Mucosa of stomach (tissue), 1 donor: ENCODE data around the gene FOSL1.
A peak's percentile ranks its signal among the peaks of the same experiment; 100 is the strongest.

Experiments used
- H3K27me3 ChIP-seq: one replicate; pipeline ENCODE4 v1.7.0; 2013; ENCODE audit warnings: mild to moderate bottlenecking, low read length; ENCODE audit not compliant: control insufficient read depth, insufficient read depth
- H3K36me3 ChIP-seq: one replicate; pipeline ENCODE4 v1.7.0; 2013; ENCODE audit warnings: low read length; ENCODE audit not compliant: control insufficient read depth, insufficient read depth
- H3K4me1 ChIP-seq: one replicate; pipeline ENCODE4 v1.7.0; 2013; ENCODE audit warnings: mild to moderate bottlenecking, low read length; ENCODE audit not compliant: control insufficient read depth, insufficient read depth
- H3K4me3 ChIP-seq: one replicate; pipeline ENCODE4 v1.7.0; 2013; ENCODE audit warnings: low read length
- H3K9ac ChIP-seq: one replicate; pipeline ENCODE4 v1.7.0; 2013; ENCODE audit warnings: mild to moderate bottlenecking, low read length, moderate library complexity
- H3K9me3 ChIP-seq: one replicate; pipeline ENCODE4 v1.7.0; 2013; ENCODE audit warnings: mild to moderate bottlenecking, low read length, moderate library complexity; ENCODE audit not compliant: control insufficient read depth
- donor health status: Pancreatic carcinoma.

The FOSL1 gene

DNA sequence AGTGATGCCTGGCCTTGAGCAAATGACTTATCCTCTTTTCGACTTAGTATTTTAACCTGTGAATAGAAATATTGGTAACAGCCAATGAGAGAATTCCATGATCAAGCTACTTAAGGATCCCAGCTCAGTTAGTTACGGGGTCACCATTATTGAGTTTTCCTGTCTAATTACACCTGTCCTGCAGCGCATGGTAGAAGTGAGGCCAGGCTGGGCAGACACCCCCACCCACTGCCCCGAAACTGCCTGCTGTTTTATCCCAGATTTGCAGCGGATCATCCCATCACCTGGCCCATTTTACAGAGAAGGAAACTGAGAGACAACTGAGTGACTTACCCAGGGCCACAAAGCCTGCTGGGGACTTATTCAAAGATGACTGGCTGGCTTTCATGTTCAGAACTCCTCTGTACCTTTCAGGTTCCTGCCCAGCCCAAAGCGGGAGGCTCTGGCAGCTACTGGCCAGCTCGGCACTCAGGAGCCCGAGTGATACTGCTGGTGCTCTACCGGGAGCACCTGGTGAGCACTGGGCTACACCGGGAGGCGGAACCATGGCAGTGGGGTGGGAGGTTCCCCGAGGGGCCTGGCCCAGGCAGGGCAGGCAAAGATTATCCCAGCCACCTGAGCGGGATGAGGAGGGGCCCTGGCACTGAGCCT is 38.5 kb downstream of the FOSL1 start:
- Histone ChIP-seq H3K4me3 (peak overlapping the region; percentile 74), H3K36me3 (peaks cover 20% of the 10 kb centered on the region), H3K4me1 (peaks cover 20% of the 10 kb centered on the region), H3K9ac (peak overlapping the region; percentile 86), H3K27me3 (no peaks in the 10 kb centered on the region), H3K9me3 (no peaks in the 10 kb centered on the region)

GRCh38 chr11:65861165-65861505 is 39.1 kb downstream of the FOSL1 start:
- Histone ChIP-seq H3K4me3 (peak overlapping the region; percentile 74), H3K4me1 (peaks cover 25% of the 10 kb centered on the region), H3K9ac (peak overlapping the region; percentile 86), H3K9me3 (no peaks in the 10 kb centered on the region), H3K27me3 (no peaks in the 10 kb centered on the region), H3K36me3 (peaks cover 21% of the 10 kb centered on the region)

DNA sequence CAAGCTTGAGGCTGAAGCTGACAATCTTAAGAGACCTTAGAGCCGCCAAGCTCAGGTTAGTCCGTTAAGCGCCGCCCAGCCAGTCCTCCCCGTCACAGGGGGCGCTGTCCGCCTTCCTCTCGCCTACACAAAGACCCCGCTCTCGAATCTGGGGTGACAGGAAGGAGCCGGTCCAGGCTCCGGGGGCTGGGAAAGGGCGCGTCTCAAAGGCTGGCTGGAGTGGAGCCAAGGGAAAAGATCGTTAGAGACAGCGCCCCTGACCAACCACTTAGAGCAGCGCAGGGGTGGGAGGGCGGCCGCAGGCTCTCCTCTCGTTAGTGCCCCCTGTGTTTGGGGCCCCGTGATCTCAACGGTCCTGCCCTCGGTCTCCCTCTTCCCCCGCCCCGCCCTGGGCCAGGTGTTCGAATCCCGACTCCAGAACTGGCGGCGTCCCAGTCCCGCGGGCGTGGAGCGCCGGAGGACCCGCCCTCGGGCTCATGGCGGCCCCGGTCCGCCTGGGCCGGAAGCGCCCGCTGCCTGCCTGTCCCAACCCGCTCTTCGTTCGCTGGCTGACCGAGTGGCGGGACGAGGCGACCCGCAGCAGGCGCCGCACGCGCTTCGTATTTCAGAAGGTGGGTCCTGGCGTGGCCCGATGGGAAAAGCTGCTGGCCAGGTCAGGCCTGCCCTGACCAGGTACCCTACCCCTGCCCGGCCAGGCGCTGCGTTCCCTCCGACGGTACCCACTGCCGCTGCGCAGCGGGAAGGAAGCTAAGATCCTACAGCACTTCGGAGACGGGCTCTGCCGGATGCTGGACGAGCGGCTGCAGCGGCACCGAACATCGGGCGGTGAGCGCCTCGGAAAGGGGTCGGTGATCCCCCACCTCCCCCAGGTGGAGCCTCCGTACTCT is 39.7 kb downstream of the FOSL1 start, which contains the start of gene MUS81:
Gene MUS81 (plus strand): TSS at position 156 of the 887 bp plus-strand sequence. CDS start 321 bp downstream, at position 477.
- H3K27me3 ChIP-seq = no peaks in the 10 kb centered on the region
- peaks cover 26% of the 10 kb centered on the region for H3K36me3 ChIP-seq
- peak within 1 kb of the TSS; percentile 74 for H3K4me3 ChIP-seq
- H3K9ac ChIP-seq = peak within 1 kb of the TSS; percentile 86
- no peaks in the 10 kb centered on the region for H3K9me3 ChIP-seq
- H3K4me1 ChIP-seq = peaks cover 31% of the 10 kb centered on the region

DNA sequence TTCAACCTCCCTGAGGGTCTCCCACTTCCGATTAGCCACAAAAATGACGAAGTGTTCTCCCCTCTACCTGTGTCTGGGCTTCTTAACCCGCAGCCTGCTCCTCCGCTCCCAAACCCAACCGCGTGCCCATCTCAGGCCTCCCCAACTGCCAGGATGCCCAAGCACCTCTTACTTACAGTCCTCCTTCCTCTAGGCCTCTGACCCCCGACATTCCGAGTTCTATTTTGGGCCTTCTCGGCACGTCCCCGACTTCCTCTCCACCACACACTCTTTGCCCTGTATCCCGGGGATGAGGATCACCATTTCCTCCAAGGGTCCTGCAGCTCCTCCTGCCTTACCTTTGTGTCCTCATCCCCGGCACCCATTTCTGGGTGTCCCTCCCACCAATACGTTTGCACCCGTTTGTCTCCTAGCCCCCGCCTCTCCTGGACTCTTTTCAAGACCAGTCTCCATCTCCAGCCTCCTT is 40.3 kb downstream of the FOSL1 start:
- Histone ChIP-seq H3K9ac (peak overlapping the region; percentile 86), H3K9me3 (no peaks in the 10 kb centered on the region), H3K27me3 (no peaks in the 10 kb centered on the region), H3K36me3 (peaks cover 30% of the 10 kb centered on the region), H3K4me3 (peak overlapping the region; percentile 74), H3K4me1 (peaks cover 37% of the 10 kb centered on the region)

GRCh38 chr11:65859095-65859811 is 40.9 kb downstream of the FOSL1 start:
- Histone ChIP-seq H3K9ac (peak overlapping the region; percentile 86), H3K9me3 (no peaks in the 10 kb centered on the region), H3K4me3 (peak overlapping the region; percentile 74), H3K27me3 (no peaks in the 10 kb centered on the region), H3K4me1 (peaks cover 43% of the 10 kb centered on the region), H3K36me3 (peaks cover 29% of the 10 kb centered on the region)

DNA sequence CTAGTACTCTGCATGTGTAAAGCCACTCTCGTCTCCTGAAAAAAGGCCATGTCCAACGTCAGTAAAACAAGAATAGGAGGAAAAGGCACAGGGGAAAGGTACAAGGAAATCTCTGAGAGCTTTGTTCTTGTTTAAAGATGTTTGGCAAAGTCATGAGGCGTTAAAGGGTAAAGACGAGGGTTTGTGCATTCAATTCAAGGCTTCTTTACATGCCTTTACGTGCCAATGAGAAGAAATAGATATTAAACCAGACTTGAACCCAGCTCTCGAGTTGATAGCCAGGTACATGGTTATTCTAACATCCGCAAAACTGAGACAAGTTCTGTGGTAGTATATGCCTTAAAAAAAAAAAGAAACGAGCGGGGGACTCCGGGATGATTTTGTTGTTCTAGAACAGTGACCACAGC is 41.5 kb downstream of the FOSL1 start:
- peak overlapping the region; percentile 86 for H3K9ac ChIP-seq
- no peaks in the 10 kb centered on the region for H3K9me3 ChIP-seq
- peaks cover 29% of the 10 kb centered on the region for H3K36me3 ChIP-seq
- H3K27me3 ChIP-seq = no peaks in the 10 kb centered on the region
- H3K4me1 ChIP-seq = peaks cover 47% of the 10 kb centered on the region
- H3K4me3 ChIP-seq = peak overlapping the region; percentile 74

- Histone ChIP-seq H3K9me3 (no peaks in the 10 kb centered on the region), H3K27me3 (no peaks in the 10 kb centered on the region), H3K4me3 (peak within 1 kb of the TSS; percentile 74), H3K4me1 (peaks cover 53% of the 10 kb centered on the region), H3K9ac (peak within 1 kb of the TSS; percentile 86), H3K36me3 (peaks cover 30% of the 10 kb centered on the region)
Observed at GRCh38 chr11:65857853-65858680, 42.1 kb downstream of the FOSL1 start, which contains the start of gene CFL1. Gene CFL1, minus strand, starts transcription at chr11:65858180. Its CDS starts 81 bp downstream, at chr11:65858099.

- Histone ChIP-seq H3K36me3 (peaks cover 33% of the 10 kb centered on the region), H3K9ac (peak overlapping the region; percentile 82), H3K27me3 (no peaks in the 10 kb centered on the region), H3K4me3 (peak overlapping the region; percentile 68), H3K9me3 (no peaks in the 10 kb centered on the region), H3K4me1 (peaks cover 59% of the 10 kb centered on the region)
Observed at GRCh38 chr11:65857500-65857852, 42.7 kb downstream of the FOSL1 start.

GRCh38 chr11:65856689-65857499 is 43.3 kb downstream of the FOSL1 start:
- Histone ChIP-seq H3K4me3 (peak overlapping the region; percentile 68), H3K36me3 (peaks cover 37% of the 10 kb centered on the region), H3K9ac (peak overlapping the region; percentile 82), H3K27me3 (no peaks in the 10 kb centered on the region), H3K4me1 (peaks cover 60% of the 10 kb centered on the region), H3K9me3 (no peaks in the 10 kb centered on the region)

- Histone ChIP-seq H3K9ac (peak overlapping the region; percentile 82), H3K36me3 (peaks cover 46% of the 10 kb centered on the region), H3K4me1 (peaks cover 62% of the 10 kb centered on the region), H3K4me3 (peak overlapping the region; percentile 68), H3K27me3 (no peaks in the 10 kb centered on the region), H3K9me3 (peaks cover 5% of the 10 kb centered on the region)
Observed at GRCh38 chr11:65855927-65856363, 44.2 kb downstream of the FOSL1 start.
